ENCODE data around the gene CTRL. TPM values are rescaled to one million over a fixed set of nuclear protein-coding genes. Genes with fewer than 3 reads are reported as not detected.
"Not testable (repeated sequence)": the region's sequence is repeated elsewhere in the genome, so short reads cannot be mapped to it uniquely, and the experiment has no call there.

CTRL gene
- 1 to 10 TPM; 4.0 to 6.1 TPM for total RNA-seq

GRCh38 chr16:67931712-67932461 is at the start of gene CTRL:
Gene CTRL, minus strand, starts transcription at chr16:67931862. Its CDS starts 10 bp downstream, at chr16:67931852.
- H3K9me3 Mint-ChIP-seq, result no peaks in the 10 kb centered on the region
- peaks cover 79% of the 10 kb centered on the region for H3K36me3 Mint-ChIP-seq (ENCODE audit: low read depth)
- H3K4me3 Mint-ChIP-seq, result no peak within 1 kb of the TSS
- H3K4me1 Mint-ChIP-seq, result peaks cover 6% of the 10 kb centered on the region
- no peak for ATAC-seq (replicated peaks)
- H3K27me3 Mint-ChIP-seq, result no peaks in the 10 kb centered on the region
- H3K27ac Mint-ChIP-seq, result no peak within 1 kb of the TSS

GRCh38 chr16:67979955-67980678 is 48.5 kb upstream of the CTRL start, which contains the start of gene DPEP3:
Gene DPEP3, minus strand, starts transcription at chr16:67980499. Its CDS starts 119 bp downstream, at chr16:67980380.
- ATAC-seq (replicated peaks), result no peak
- H3K4me3 Mint-ChIP-seq, result no peak within 1 kb of the TSS
- no peaks in the 10 kb centered on the region for H3K9me3 Mint-ChIP-seq
- no peak within 1 kb of the TSS for H3K27ac Mint-ChIP-seq
- H3K27me3 Mint-ChIP-seq, result no peaks in the 10 kb centered on the region
- no peaks in the 10 kb centered on the region for H3K36me3 Mint-ChIP-seq (ENCODE audit: low read depth)
- peaks cover 9% of the 10 kb centered on the region for H3K4me1 Mint-ChIP-seq

- Mint-ChIP-seq H3K27ac (no peak overlapping the region), H3K36me3 (ENCODE audit: low read depth) (no peaks in the 10 kb centered on the region), H3K27me3 (no peaks in the 10 kb centered on the region), H3K9me3 (no peaks in the 10 kb centered on the region), H3K4me3 (no peak overlapping the region), H3K4me1 (no peaks in the 10 kb centered on the region)
- ATAC-seq (replicated peaks), result no peak
Observed at GRCh38 chr16:67977469-67978227, 46.0 kb upstream of the CTRL start.

GRCh38 chr16:67977005-67977404 is 45.3 kb upstream of the CTRL start:
- Mint-ChIP-seq H3K36me3 (ENCODE audit: low read depth) (no peaks in the 10 kb centered on the region), H3K4me3 (no peak overlapping the region), H3K27ac (no peak overlapping the region), H3K4me1 (no peaks in the 10 kb centered on the region), H3K27me3 (no peaks in the 10 kb centered on the region), H3K9me3 (no peaks in the 10 kb centered on the region)
- no peak for ATAC-seq (replicated peaks)

GRCh38 chr16:67976205-67976604 is 44.5 kb upstream of the CTRL start:
- no peaks in the 10 kb centered on the region for H3K9me3 Mint-ChIP-seq
- H3K4me1 Mint-ChIP-seq, result no peaks in the 10 kb centered on the region
- no peaks in the 10 kb centered on the region for H3K36me3 Mint-ChIP-seq (ENCODE audit: low read depth)
- ATAC-seq (replicated peaks), result no peak
- no peak overlapping the region for H3K27ac Mint-ChIP-seq
- no peaks in the 10 kb centered on the region for H3K27me3 Mint-ChIP-seq
- no peak overlapping the region for H3K4me3 Mint-ChIP-seq

GRCh38 chr16:67975321-67976105 is 43.9 kb upstream of the CTRL start:
- peak overlapping the region; percentile 8 for H3K27ac Mint-ChIP-seq
- H3K4me3 Mint-ChIP-seq, result no peak overlapping the region
- no peaks in the 10 kb centered on the region for H3K27me3 Mint-ChIP-seq
- H3K4me1 Mint-ChIP-seq, result no peaks in the 10 kb centered on the region
- H3K9me3 Mint-ChIP-seq, result no peaks in the 10 kb centered on the region
- ATAC-seq (replicated peaks), result no peak
- H3K36me3 Mint-ChIP-seq (ENCODE audit: low read depth), result no peaks in the 10 kb centered on the region

GRCh38 chr16:67972285-67972684 is 40.6 kb upstream of the CTRL start:
- not testable (repeated sequence) for H3K9me3 Mint-ChIP-seq; H3K27ac Mint-ChIP-seq; H3K4me3 Mint-ChIP-seq; H3K27me3 Mint-ChIP-seq; ATAC-seq (replicated peaks); H3K36me3 Mint-ChIP-seq (ENCODE audit: low read depth)
- peaks cover 12% of the 10 kb centered on the region for H3K4me1 Mint-ChIP-seq

GRCh38 chr16:67971111-67971510 is 39.4 kb upstream of the CTRL start:
- H3K27ac Mint-ChIP-seq, result no peak overlapping the region
- no peak overlapping the region for H3K4me3 Mint-ChIP-seq
- H3K9me3 Mint-ChIP-seq, result no peaks in the 10 kb centered on the region
- H3K36me3 Mint-ChIP-seq (ENCODE audit: low read depth), result no peaks in the 10 kb centered on the region
- peaks cover 16% of the 10 kb centered on the region for H3K4me1 Mint-ChIP-seq
- no peak for ATAC-seq (replicated peaks)
- H3K27me3 Mint-ChIP-seq, result no peaks in the 10 kb centered on the region

- peak overlapping the region; percentile 89 for H3K4me3 Mint-ChIP-seq
- peak overlapping the region; percentile 86 for H3K27ac Mint-ChIP-seq
- ATAC-seq (replicated peaks), result no peak
Observed at GRCh38 chr16:67969254-67970039, 37.8 kb upstream of the CTRL start.

GRCh38 chr16:67968400-67969253 is 37.0 kb upstream of the CTRL start, which contains the start of gene SLC12A4:
Gene SLC12A4, minus strand, starts transcription at chr16:67968637. Its CDS starts 84 bp downstream, at chr16:67968553.
- peak; percentile 89 for ATAC-seq (replicated peaks)
- H3K36me3 Mint-ChIP-seq (ENCODE audit: low read depth), result no peaks in the 10 kb centered on the region
- no peaks in the 10 kb centered on the region for H3K9me3 Mint-ChIP-seq
- H3K27me3 Mint-ChIP-seq, result no peaks in the 10 kb centered on the region
- peak within 1 kb of the TSS; percentile 94 for H3K4me3 Mint-ChIP-seq
- H3K27ac Mint-ChIP-seq, result peak within 1 kb of the TSS; percentile 88
- peaks cover 16% of the 10 kb centered on the region for H3K4me1 Mint-ChIP-seq

More at GRCh38 chr16:67969254-67970039, 37.8 kb upstream of the CTRL start:
- H3K9me3 Mint-ChIP-seq, result no peaks in the 10 kb centered on the region
- no peaks in the 10 kb centered on the region for H3K36me3 Mint-ChIP-seq (ENCODE audit: low read depth)
- H3K4me1 Mint-ChIP-seq, result peaks cover 16% of the 10 kb centered on the region
- no peaks in the 10 kb centered on the region for H3K27me3 Mint-ChIP-seq

- H3K4me1 Mint-ChIP-seq, result peaks cover 16% of the 10 kb centered on the region
- peak overlapping the region; percentile 94 for H3K4me3 Mint-ChIP-seq
- no peaks in the 10 kb centered on the region for H3K36me3 Mint-ChIP-seq (ENCODE audit: low read depth)
- H3K9me3 Mint-ChIP-seq, result no peaks in the 10 kb centered on the region
- H3K27ac Mint-ChIP-seq, result peak overlapping the region; percentile 88
- ATAC-seq (replicated peaks), result peak; percentile 35
- no peaks in the 10 kb centered on the region for H3K27me3 Mint-ChIP-seq
Observed at GRCh38 chr16:67967958-67968399, 36.3 kb upstream of the CTRL start.

GRCh38 chr16:67967183-67967957 is 35.7 kb upstream of the CTRL start:
- Mint-ChIP-seq H3K27me3 (no peaks in the 10 kb centered on the region), H3K4me1 (peaks cover 16% of the 10 kb centered on the region), H3K4me3 (peak overlapping the region; percentile 94), H3K27ac (peak overlapping the region; percentile 88), H3K9me3 (no peaks in the 10 kb centered on the region), H3K36me3 (ENCODE audit: low read depth) (no peaks in the 10 kb centered on the region)
- ATAC-seq (replicated peaks), result peak; percentile 34

Data from activated T-helper 17 cell treated with anti-CD3 and anti-CD28 coated beads, Interleukin-2, amount 50 U/mL, for 72 hours (primary cell).